ENCODE results near the gene SPNS2.

DNA sequence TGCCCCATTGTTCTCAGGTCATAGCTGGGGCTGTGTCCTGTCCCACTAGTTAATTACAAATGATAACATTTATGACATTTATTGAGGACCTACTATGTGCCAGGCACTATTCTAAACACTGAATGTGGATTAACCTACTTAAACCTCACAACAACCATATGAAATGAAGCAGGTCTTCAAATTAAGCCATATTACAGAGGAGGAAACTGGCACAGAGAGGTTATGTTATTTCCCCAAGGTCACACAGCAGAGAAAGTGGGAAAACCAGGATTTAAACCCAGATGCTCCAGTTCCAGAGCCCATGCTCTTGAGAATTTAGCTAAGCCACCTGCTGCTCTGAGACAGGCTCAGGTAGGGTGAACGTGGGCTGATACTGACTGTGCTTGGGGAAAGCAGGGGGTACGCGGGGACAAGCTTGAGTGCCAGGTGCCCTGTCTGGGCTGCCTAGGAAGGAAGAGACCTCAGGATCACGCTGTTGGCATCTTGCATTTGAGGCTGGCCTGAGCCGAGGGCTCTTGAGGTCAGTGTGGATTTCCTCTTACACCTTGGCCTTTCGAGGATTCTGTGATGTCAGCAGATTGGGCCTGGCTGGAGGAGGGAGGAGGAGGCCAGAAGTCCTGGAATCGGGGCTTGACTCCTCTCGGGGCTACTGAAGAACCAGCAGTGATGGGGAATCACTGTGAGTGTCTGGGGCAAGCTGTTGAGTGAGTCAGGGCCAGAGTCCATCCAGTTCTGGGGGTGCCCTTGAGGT lies 8.9 kb downstream of the SPNS2 start:
- TF ChIP-seq, protein P1, sequence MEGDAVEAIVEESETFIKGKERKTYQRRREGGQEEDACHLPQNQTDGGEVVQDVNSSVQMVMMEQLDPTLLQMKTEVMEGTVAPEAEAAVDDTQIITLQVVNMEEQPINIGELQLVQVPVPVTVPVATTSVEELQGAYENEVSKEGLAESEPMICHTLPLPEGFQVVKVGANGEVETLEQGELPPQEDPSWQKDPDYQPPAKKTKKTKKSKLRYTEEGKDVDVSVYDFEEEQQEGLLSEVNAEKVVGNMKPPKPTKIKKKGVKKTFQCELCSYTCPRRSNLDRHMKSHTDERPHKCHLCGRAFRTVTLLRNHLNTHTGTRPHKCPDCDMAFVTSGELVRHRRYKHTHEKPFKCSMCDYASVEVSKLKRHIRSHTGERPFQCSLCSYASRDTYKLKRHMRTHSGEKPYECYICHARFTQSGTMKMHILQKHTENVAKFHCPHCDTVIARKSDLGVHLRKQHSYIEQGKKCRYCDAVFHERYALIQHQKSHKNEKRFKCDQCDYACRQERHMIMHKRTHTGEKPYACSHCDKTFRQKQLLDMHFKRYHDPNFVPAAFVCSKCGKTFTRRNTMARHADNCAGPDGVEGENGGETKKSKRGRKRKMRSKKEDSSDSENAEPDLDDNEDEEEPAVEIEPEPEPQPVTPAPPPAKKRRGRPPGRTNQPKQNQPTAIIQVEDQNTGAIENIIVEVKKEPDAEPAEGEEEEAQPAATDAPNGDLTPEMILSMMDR (IDR thresholded peaks at IDR 0.05): no peak
- TF ChIP-seq POLR2AphosphoS5 (IDR thresholded peaks at IDR 0.05; ENCODE audit: low read depth, low read length): no peak

Data from Panc1 (cell line).